NCI-H345 (cell line): Measurements from ENCODE around the gene FAHD2A.
"Not testable (repeated sequence)": the region's sequence is repeated elsewhere in the genome, so short reads cannot be mapped to it uniquely, and the experiment has no call there.

ENCODE experiments used
- DNase-seq: peaks from one replicate; lab custom pipeline; 2025; lab: John Stamatoyannopoulos, UW

The FAHD2A gene

GRCh38 chr2:95402370-95403203, at the start of gene FAHD2A:
TSS of gene FAHD2A (plus strand) at chr2:95402708. CDS start at chr2:95405559, 2,851 bp downstream.
- DNase-seq, result peak; percentile 90

- DNase-seq, result no peak
Measured at GRCh38 chr2:95353055-95353575, 49.4 kb upstream of the FAHD2A start.

GRCh38 chr2:95353613-95354468, 48.7 kb upstream of the FAHD2A start:
- no peak for DNase-seq

- no peak for DNase-seq
Measured at GRCh38 chr2:95354469-95354901, 48.0 kb upstream of the FAHD2A start.

GRCh38 chr2:95354925-95355324, 47.6 kb upstream of the FAHD2A start:
- DNase-seq, result no peak

- DNase-seq, result not testable (repeated sequence)
Measured at GRCh38 chr2:95355486-95355885, 47.0 kb upstream of the FAHD2A start.

GRCh38 chr2:95356821-95357700, 45.4 kb upstream of the FAHD2A start:
- no peak for DNase-seq

- no peak for DNase-seq
Measured at GRCh38 chr2:95357717-95358280, 44.7 kb upstream of the FAHD2A start.

GRCh38 chr2:95359031-95359430, 43.5 kb upstream of the FAHD2A start:
- no peak for DNase-seq

GRCh38 chr2:95359501-95359930, 43.0 kb upstream of the FAHD2A start:
- DNase-seq, result no peak

- no peak for DNase-seq
Measured at GRCh38 chr2:95361216-95361980, 41.1 kb upstream of the FAHD2A start.

- DNase-seq, result no peak
Measured at GRCh38 chr2:95362486-95362885, 40.0 kb upstream of the FAHD2A start.

GRCh38 chr2:95366514-95366913, 36.0 kb upstream of the FAHD2A start:
- DNase-seq, result no peak

- no peak for DNase-seq
Measured at GRCh38 chr2:95372216-95372829, 30.2 kb upstream of the FAHD2A start.

- DNase-seq, result no peak
Measured at GRCh38 chr2:95372845-95373244, 29.7 kb upstream of the FAHD2A start.

- DNase-seq, result no peak
Measured at GRCh38 chr2:95374029-95374428, 28.5 kb upstream of the FAHD2A start.

- no peak for DNase-seq
Measured at GRCh38 chr2:95374451-95374920, 28.0 kb upstream of the FAHD2A start.

- no peak for DNase-seq
Measured at GRCh38 chr2:95374921-95375471, 27.5 kb upstream of the FAHD2A start.

GRCh38 chr2:95375532-95376150, 26.9 kb upstream of the FAHD2A start:
- no peak for DNase-seq
